Duodenal mucosa (tissue), 2 donors: ENCODE data around the gene TMEM253.
A peak's percentile ranks its signal among the peaks of the same experiment; 100 is the strongest.

Experiments
- H3K27ac ChIP-seq: one replicate; pipeline ENCODE4 v1.7.0; 2013; ENCODE audit warnings: low read depth, low read length
- H3K27me3 ChIP-seq, 2 donors: one replicate each; pipeline ENCODE4 v1.7.0; 2013; ENCODE audit warnings: low read length in 2 of 2, control low read depth in 1 of 2; ENCODE audit not compliant: insufficient read depth in 2 of 2, control insufficient read depth in 1 of 2
- H3K36me3 ChIP-seq, 2 donors: one replicate each; pipeline ENCODE4 v1.7.0; 2013; ENCODE audit warnings: low read length in 2 of 2, control low read depth in 1 of 2; ENCODE audit not compliant: insufficient read depth in 2 of 2, control insufficient read depth in 1 of 2
- H3K4me1 ChIP-seq, 2 donors: one replicate each; pipeline ENCODE4 v1.7.0; 2013; ENCODE audit warnings: low read length in 2 of 2, control low read depth in 1 of 2; ENCODE audit not compliant: insufficient read depth in 2 of 2, control insufficient read depth in 1 of 2
- H3K4me3 ChIP-seq, 2 donors: one replicate each; pipeline ENCODE4 v1.7.0; 2013; ENCODE audit warnings: low read length in 2 of 2, low read depth in 1 of 2
- H3K9ac ChIP-seq, 2 donors: one replicate each; pipeline ENCODE4 v1.7.0; 2013; ENCODE audit warnings: low read length in 2 of 2, low read depth in 1 of 2
- H3K9me3 ChIP-seq, 2 donors: one replicate each; pipeline ENCODE4 v1.7.0; 2013; ENCODE audit warnings: low read length in 2 of 2, control low read depth in 1 of 2; ENCODE audit not compliant: control insufficient read depth in 1 of 2

Gene TMEM253

GRCh38 chr14:21078726-21079125 lies 22.1 kb upstream of the TMEM253 start:
- Histone ChIP-seq H3K9ac (no peak overlapping the region), H3K27me3 (no peaks in the 10 kb centered on the region), H3K27ac (no peak overlapping the region), H3K36me3 (peaks cover 38 to 78% of the 10 kb centered on the region in 2 donors), H3K9me3 (no peaks in the 10 kb centered on the region), H3K4me1 (no peaks in the 10 kb centered on the region), H3K4me3 (no peak overlapping the region)

DNA sequence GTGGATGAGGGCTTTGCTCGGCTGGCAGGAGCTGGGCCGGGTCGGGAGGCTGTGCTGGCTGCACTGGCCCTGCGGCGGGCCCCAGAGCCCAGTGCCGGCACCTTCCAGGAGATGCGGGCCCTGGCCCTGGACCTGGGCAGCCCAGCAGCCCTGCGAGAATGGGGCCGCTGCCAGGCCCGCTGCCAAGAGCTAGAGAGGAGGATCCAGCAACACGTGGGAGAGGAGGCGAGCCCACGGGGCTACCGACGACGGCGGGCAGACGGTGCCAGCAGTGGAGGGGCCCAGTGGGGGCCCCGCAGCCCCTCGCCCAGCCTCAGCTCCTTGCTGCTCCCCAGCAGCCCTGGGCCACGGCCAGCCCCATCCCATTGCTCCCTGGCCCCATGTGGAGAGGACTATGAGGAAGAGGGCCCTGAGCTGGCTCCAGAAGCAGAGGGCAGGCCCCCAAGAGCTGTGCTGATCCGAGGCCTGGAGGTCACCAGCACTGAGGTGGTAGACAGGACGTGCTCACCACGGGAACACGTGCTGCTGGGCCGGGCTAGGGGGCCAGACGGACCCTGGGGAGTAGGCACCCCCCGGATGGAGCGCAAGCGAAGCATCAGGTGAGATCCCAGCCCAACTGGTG lies 19.2 kb upstream of the TMEM253 start:
- Histone ChIP-seq H3K4me3 (no peak overlapping the region), H3K9ac (no peak overlapping the region), H3K9me3 (no peaks in the 10 kb centered on the region), H3K27me3 (no peaks in the 10 kb centered on the region), H3K27ac (no peak overlapping the region), H3K36me3 (peaks cover 30 to 84% of the 10 kb centered on the region in 2 donors), H3K4me1 (peaks cover 10 to 16% of the 10 kb centered on the region in 2 donors)

- Histone ChIP-seq H3K9me3 (no peaks in the 10 kb centered on the region), H3K9ac (no peak overlapping the region), H3K27me3 (no peaks in the 10 kb centered on the region), H3K4me1 (peaks cover 10 to 16% of the 10 kb centered on the region in 2 donors), H3K36me3 (peaks cover 19 to 71% of the 10 kb centered on the region in 2 donors), H3K27ac (no peak overlapping the region), H3K4me3 (no peak overlapping the region)
These were observed 17.1 kb upstream of the TMEM253 start for GRCh38 chr14:21083565-21084325.

- Histone ChIP-seq H3K36me3 (peaks cover 18 to 71% of the 10 kb centered on the region in 2 donors), H3K9me3 (no peaks in the 10 kb centered on the region), H3K4me1 (peaks cover 10 to 16% of the 10 kb centered on the region in 2 donors), H3K9ac (no peak overlapping the region), H3K4me3 (no peak overlapping the region), H3K27me3 (no peaks in the 10 kb centered on the region), H3K27ac (no peak overlapping the region)
These were observed 16.5 kb upstream of the TMEM253 start for GRCh38 chr14:21084396-21084795.

- Histone ChIP-seq H3K27ac (no peak overlapping the region), H3K4me3 (no peak overlapping the region), H3K27me3 (no peaks in the 10 kb centered on the region), H3K36me3 (peaks cover 18 to 68% of the 10 kb centered on the region in 2 donors), H3K9me3 (no peaks in the 10 kb centered on the region), H3K9ac (peak overlapping the region in 1 of 2 donors; percentile 13), H3K4me1 (peaks cover 10 to 16% of the 10 kb centered on the region in 2 donors)
These were observed 15.6 kb upstream of the TMEM253 start for GRCh38 chr14:21084998-21085853.

GRCh38 chr14:21086908-21087293 lies 14.0 kb upstream of the TMEM253 start:
- Histone ChIP-seq H3K4me3 (no peak overlapping the region), H3K36me3 (peaks cover 14 to 60% of the 10 kb centered on the region in 2 donors), H3K9ac (no peak overlapping the region), H3K4me1 (peaks cover 10 to 16% of the 10 kb centered on the region in 2 donors), H3K27me3 (no peaks in the 10 kb centered on the region), H3K27ac (no peak overlapping the region), H3K9me3 (no peaks in the 10 kb centered on the region)

GRCh38 chr14:21087294-21088091 lies 13.4 kb upstream of the TMEM253 start:
- peaks cover 13 to 16% of the 10 kb centered on the region in 2 donors for H3K4me1 ChIP-seq
- no peak overlapping the region for H3K27ac ChIP-seq

GRCh38 chr14:21088687-21089086 lies 12.2 kb upstream of the TMEM253 start:
- Histone ChIP-seq H3K27ac (no peak overlapping the region), H3K36me3 (peaks cover 6 to 49% of the 10 kb centered on the region in 2 donors), H3K27me3 (no peaks in the 10 kb centered on the region), H3K9me3 (no peaks in the 10 kb centered on the region), H3K9ac (no peak overlapping the region), H3K4me3 (no peak overlapping the region), H3K4me1 (peaks cover 16 to 19% of the 10 kb centered on the region in 2 donors)

More at GRCh38 chr14:21087294-21088091, 13.4 kb upstream of the TMEM253 start:
- Histone ChIP-seq H3K9me3 (no peaks in the 10 kb centered on the region), H3K9ac (no peak overlapping the region), H3K36me3 (peaks cover 11 to 54% of the 10 kb centered on the region in 2 donors), H3K4me3 (no peak overlapping the region), H3K27me3 (no peaks in the 10 kb centered on the region)

DNA sequence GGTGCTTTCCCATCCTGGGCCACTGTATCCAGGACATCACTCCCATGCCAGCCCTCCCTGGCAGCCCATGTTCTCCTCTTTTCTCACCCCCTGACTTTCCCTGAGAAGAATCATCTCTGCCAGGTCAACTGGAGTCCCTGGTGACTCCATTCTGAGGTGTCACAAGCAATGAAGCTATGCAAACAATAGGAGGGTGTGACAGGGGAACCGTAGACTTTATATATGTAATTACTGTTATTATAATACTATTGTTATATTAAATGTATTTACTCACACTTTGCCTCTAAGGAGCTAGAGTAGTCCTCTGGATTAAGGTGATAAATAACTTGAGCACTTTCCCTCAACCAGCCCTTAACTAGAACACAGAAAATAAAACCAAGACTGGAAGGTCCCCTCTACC lies 11.6 kb upstream of the TMEM253 start:
- peaks cover 16 to 25% of the 10 kb centered on the region in 2 donors for H3K4me1 ChIP-seq
- H3K27ac ChIP-seq = no peak overlapping the region
- no peak overlapping the region for H3K4me3 ChIP-seq
- H3K9ac ChIP-seq = no peak overlapping the region
- H3K27me3 ChIP-seq = no peaks in the 10 kb centered on the region
- peaks cover 6 to 45% of the 10 kb centered on the region in 2 donors for H3K36me3 ChIP-seq
- H3K9me3 ChIP-seq = no peaks in the 10 kb centered on the region
